OCI-LY3 (cell line): ENCODE results near the gene HMOX1.

Experiments
- H2AFZ ChIP-seq: fragments of 200-600, 300-600 bp; shearing (Covaris generic); 2 replicates; pipeline ENCODE4 v1.6.0; 2014; ENCODE audit warnings: antibody characterized with exemption, low read depth, low read length
- H3K27ac ChIP-seq: fragments of 200-600, 300-600 bp; sonication (generic); 2 replicates; pipeline ENCODE4 v1.5.1; 2014; ENCODE audit warnings: mild to moderate bottlenecking, low read length, moderate library complexity, mixed read lengths
- H3K27me3 ChIP-seq: fragments of 200-600, 300-600 bp; sonication (generic); 2 replicates; pipeline ENCODE4 v1.6.1; 2014; ENCODE audit warnings: low read depth, low read length, mixed read lengths
- H3K36me3 ChIP-seq: fragments of 200-600, 300-600 bp; sonication (generic); replicated peaks from 2 replicates; pipeline ENCODE3; 2014; ENCODE audit warnings: low read depth, low read length, mixed read lengths
- H3K4me1 ChIP-seq: fragments of 300-600, 200-600 bp; sonication (generic); 2 replicates; pipeline ENCODE4 v1.6.1; 2014; ENCODE audit warnings: low read length, mixed read lengths
- H3K4me2 ChIP-seq: fragments of 200-600, 300-600 bp; sonication (generic); 2 replicates; pipeline ENCODE4 v1.6.1; 2014; ENCODE audit warnings: low read length, mixed read lengths
- H3K4me3 ChIP-seq: fragments of 300-600, 200-600 bp; sonication (generic); 2 replicates; pipeline ENCODE4 v1.5.1; 2014; ENCODE audit warnings: antibody characterized with exemption, mild to moderate bottlenecking, low read length, moderate library complexity
- H3K79me2 ChIP-seq: fragments of 300-600, 200-600 bp; shearing (Covaris generic); 2 replicates; pipeline ENCODE4 v1.6.1; 2014; ENCODE audit warnings: mild to moderate bottlenecking, low read length, mixed read lengths
- H3K9ac ChIP-seq: fragments of 300-600, 200-600 bp; shearing (Covaris generic); 2 replicates; pipeline ENCODE4 v1.6.0; 2014; ENCODE audit warnings: mild to moderate bottlenecking, low read length, moderate library complexity
- H3K9me3 ChIP-seq: fragments of 200-600, 300-600 bp; shearing (Covaris generic); 2 replicates; pipeline ENCODE4 v1.6.1; 2014; ENCODE audit warnings: low read length, mixed read lengths; ENCODE audit not compliant: insufficient read depth
- H4K20me1 ChIP-seq: fragments of 200-600, 300-600 bp; sonication (generic); 2 replicates; pipeline ENCODE4 v1.6.1; 2016; ENCODE audit warnings: low read length, mixed read lengths; ENCODE audit not compliant: insufficient read depth
- EZH2phosphoT487 ChIP-seq: fragments of 200-600 bp; shearing (Covaris generic); IDR thresholded peaks from 2 replicates; pipeline ENCODE4 v1.6.1; 2018; ENCODE audit warnings: antibody characterized with exemption, mixed run types, low read depth
- TF ChIP-seq, protein P1 (sequence below): fragments of 200-600, 300-600 bp; sonication (generic); IDR thresholded peaks from 2 replicates; pipeline ENCODE4 v1.5.1; 2014; ENCODE audit warnings: antibody characterized with exemption, low read length, low read depth

The HMOX1 gene

GRCh38 chr22:35417606-35418005 lies 36.7 kb downstream of the HMOX1 start:
- H3K27ac ChIP-seq = no peak overlapping the region
- H3K9me3 ChIP-seq = no peaks in the 10 kb centered on the region
- peaks cover 91% of the 10 kb centered on the region for H3K36me3 ChIP-seq
- H3K4me2 ChIP-seq = no peak overlapping the region
- no peak overlapping the region for H3K4me3 ChIP-seq
- peaks cover 57% of the 10 kb centered on the region for H3K79me2 ChIP-seq
- H3K4me1 ChIP-seq = peaks cover 5% of the 10 kb centered on the region
- H2AFZ ChIP-seq = no peak overlapping the region
- H3K27me3 ChIP-seq = no peaks in the 10 kb centered on the region
- H4K20me1 ChIP-seq = peaks cover 82% of the 10 kb centered on the region
- TF ChIP-seq, protein P1, sequence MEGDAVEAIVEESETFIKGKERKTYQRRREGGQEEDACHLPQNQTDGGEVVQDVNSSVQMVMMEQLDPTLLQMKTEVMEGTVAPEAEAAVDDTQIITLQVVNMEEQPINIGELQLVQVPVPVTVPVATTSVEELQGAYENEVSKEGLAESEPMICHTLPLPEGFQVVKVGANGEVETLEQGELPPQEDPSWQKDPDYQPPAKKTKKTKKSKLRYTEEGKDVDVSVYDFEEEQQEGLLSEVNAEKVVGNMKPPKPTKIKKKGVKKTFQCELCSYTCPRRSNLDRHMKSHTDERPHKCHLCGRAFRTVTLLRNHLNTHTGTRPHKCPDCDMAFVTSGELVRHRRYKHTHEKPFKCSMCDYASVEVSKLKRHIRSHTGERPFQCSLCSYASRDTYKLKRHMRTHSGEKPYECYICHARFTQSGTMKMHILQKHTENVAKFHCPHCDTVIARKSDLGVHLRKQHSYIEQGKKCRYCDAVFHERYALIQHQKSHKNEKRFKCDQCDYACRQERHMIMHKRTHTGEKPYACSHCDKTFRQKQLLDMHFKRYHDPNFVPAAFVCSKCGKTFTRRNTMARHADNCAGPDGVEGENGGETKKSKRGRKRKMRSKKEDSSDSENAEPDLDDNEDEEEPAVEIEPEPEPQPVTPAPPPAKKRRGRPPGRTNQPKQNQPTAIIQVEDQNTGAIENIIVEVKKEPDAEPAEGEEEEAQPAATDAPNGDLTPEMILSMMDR = no peak
- TF ChIP-seq EZH2phosphoT487 = no peak
- H3K9ac ChIP-seq = no peak overlapping the region

DNA sequence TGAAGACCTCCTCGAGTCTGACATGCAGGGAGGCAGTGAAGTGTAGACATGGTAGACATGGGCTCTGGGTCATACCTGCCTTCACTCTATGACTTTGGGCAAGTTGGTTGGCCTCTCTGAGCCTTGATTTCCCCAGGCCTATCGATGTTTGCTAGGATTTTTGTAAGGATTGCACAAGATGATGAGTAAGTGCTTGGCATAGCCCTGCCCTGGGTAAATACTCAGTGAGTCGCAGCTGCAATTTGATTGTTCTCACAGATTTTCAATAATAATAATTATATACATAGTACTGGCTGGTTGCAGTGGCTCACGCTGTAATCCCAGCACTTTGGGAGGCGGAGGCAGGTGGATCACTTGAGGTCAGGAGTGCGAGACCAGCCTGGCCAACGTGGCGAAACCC lies 37.2 kb downstream of the HMOX1 start:
- TF ChIP-seq EZH2phosphoT487 = no peak
- TF ChIP-seq, protein P1 = no peak
- H3K9ac ChIP-seq = no peak overlapping the region
- H3K27ac ChIP-seq = no peak overlapping the region
- no peak overlapping the region for H2AFZ ChIP-seq
- H3K4me3 ChIP-seq = no peak overlapping the region
- H3K36me3 ChIP-seq = peaks cover 93% of the 10 kb centered on the region
- H3K79me2 ChIP-seq = peaks cover 58% of the 10 kb centered on the region
- H3K4me1 ChIP-seq = 0 out of 2 replicates have a peak, but pooled peaks cover 4% of the 10 kb centered on the region
- H3K4me2 ChIP-seq = no peak overlapping the region
- H3K9me3 ChIP-seq = no peaks in the 10 kb centered on the region
- peaks cover 86% of the 10 kb centered on the region for H4K20me1 ChIP-seq
- no peaks in the 10 kb centered on the region for H3K27me3 ChIP-seq

DNA sequence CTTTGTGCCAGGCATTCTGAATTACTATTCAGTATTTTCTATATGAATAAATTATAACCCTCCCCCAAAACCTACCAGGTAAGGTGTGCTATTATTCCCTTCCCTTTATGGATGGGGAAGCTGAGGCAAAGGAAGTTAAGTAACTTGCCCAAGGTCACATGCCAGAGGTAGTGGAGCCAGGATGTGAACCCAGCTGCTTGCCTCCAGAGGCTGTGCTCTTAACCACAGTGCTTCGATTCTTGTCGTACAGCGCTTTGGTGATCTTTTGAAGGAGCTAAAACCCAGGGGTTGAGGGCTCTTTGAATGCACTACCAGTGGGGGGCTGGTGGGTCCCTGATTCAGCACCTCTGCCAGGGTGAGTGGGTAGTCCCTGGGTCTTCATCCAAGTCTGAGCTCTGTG lies 37.8 kb downstream of the HMOX1 start:
- Histone ChIP-seq H3K4me2 (no peak overlapping the region), H3K4me3 (no peak overlapping the region), H3K4me1 (no peaks in the 10 kb centered on the region), H3K27me3 (no peaks in the 10 kb centered on the region), H3K27ac (no peak overlapping the region), H4K20me1 (peaks cover 90% of the 10 kb centered on the region), H3K79me2 (peaks cover 58% of the 10 kb centered on the region), H3K9ac (no peak overlapping the region), H3K36me3 (peaks cover 93% of the 10 kb centered on the region), H3K9me3 (no peaks in the 10 kb centered on the region), H2AFZ (no peak overlapping the region)
- TF ChIP-seq, protein P1 = no peak
- no peak for TF ChIP-seq EZH2phosphoT487

GRCh38 chr22:35419756-35420155 lies 38.9 kb downstream of the HMOX1 start:
- H3K4me3 ChIP-seq = no peak overlapping the region
- H3K79me2 ChIP-seq = peaks cover 61% of the 10 kb centered on the region
- H3K27ac ChIP-seq = no peak overlapping the region
- H3K9ac ChIP-seq = no peak overlapping the region
- TF ChIP-seq, protein P1 = no peak
- no peak for TF ChIP-seq EZH2phosphoT487
- no peaks in the 10 kb centered on the region for H3K9me3 ChIP-seq
- H4K20me1 ChIP-seq = peaks cover 93% of the 10 kb centered on the region
- H3K4me1 ChIP-seq = no peaks in the 10 kb centered on the region
- H2AFZ ChIP-seq = no peak overlapping the region
- H3K27me3 ChIP-seq = no peaks in the 10 kb centered on the region
- peaks cover 96% of the 10 kb centered on the region for H3K36me3 ChIP-seq
- no peak overlapping the region for H3K4me2 ChIP-seq
